MCF 10A (cell line): Measurements from ENCODE around the gene SPZ1. TPM values are rescaled to one million over a fixed set of nuclear protein-coding genes. Genes with fewer than 3 reads are reported as not detected.

Experiments
- BruUV-seq: library from RNA; stranded (reverse); fragments of 400-500 nt; replicated peaks from 2 replicates; lab custom pipeline; 2021; lab: Mats Ljungman, UMichigan
- CTCF ChIA-PET: fragments of 300-600 bp; sonication (Branson Sonifier 250); formaldehyde crosslinking; extraction: SDS; loops from one replicate; lab custom pipeline; 2021; ENCODE audit warnings: antibody characterized with exemption, inconsistent platforms; lab: Yijun Ruan, JAX
- POLR2A ChIA-PET: fragments of 300-600, 350-650 bp; sonication (Branson Sonifier 250); formaldehyde crosslinking; extraction: SDS; loops from one replicate; lab custom pipeline; 2020; ENCODE audit warnings: antibody characterized with exemption, inconsistent platforms; lab: Yijun Ruan, JAX
- DNase-seq: peaks from one replicate; pipeline ENCODE4 v3.0.0-alpha.2; 2018; ENCODE audit not compliant: unreplicated experiment
- H3K27ac Mint-ChIP-seq: one replicate; pipeline ENCODE4 v1.8.0; 2022; ENCODE audit warnings: mild to moderate bottlenecking, low read depth, mixed read lengths; ENCODE audit not compliant: unreplicated experiment
- H3K27me3 Mint-ChIP-seq: one replicate; pipeline ENCODE4 v1.8.0; 2022; ENCODE audit warnings: mixed read lengths; ENCODE audit not compliant: insufficient read depth, unreplicated experiment
- H3K36me3 Mint-ChIP-seq: one replicate; pipeline ENCODE4 v1.8.0; 2022; ENCODE audit warnings: mild to moderate bottlenecking, moderate library complexity, mixed read lengths; ENCODE audit not compliant: insufficient read depth, unreplicated experiment
- H3K4me1 Mint-ChIP-seq: one replicate; pipeline ENCODE4 v1.8.0; 2022; ENCODE audit warnings: mixed read lengths; ENCODE audit not compliant: insufficient read depth, unreplicated experiment
- H3K4me3 Mint-ChIP-seq: one replicate; pipeline ENCODE4 v1.8.0; 2022; ENCODE audit warnings: mild to moderate bottlenecking, moderate library complexity, mixed read lengths; ENCODE audit not compliant: unreplicated experiment
- H3K9me3 Mint-ChIP-seq: one replicate; pipeline ENCODE4 v1.8.0; 2022; ENCODE audit warnings: mixed read lengths; ENCODE audit not compliant: unreplicated experiment
- CTCF ChIP-seq: fragments of 200-600 bp; IDR thresholded peaks from one replicate; pipeline ENCODE4 v1.8.0; 2022; ENCODE audit warnings: antibody characterized with exemption, mild to moderate bottlenecking; ENCODE audit not compliant: unreplicated experiment
- intact Hi-C: fragments of 100-400 bp; cut with micrococcal nuclease; formaldehyde crosslinking; loops from 2 replicates; pipeline ENCODE4 v1.14.1; 2022
- total RNA-seq: library from RNA; stranded (reverse); gene quantifications from 2 replicates; pipeline ENCODE4 v1.2.3, GENCODE V29; 2022

Gene SPZ1
- total RNA-seq, 1 experiment from 2014 or later: not detected

- no TSS peak for BruUV-seq
- CTCF ChIA-PET: no interaction called here
- Mint-ChIP-seq H3K9me3 (no peaks in the 10 kb centered on the region), H3K36me3 (no peaks in the 10 kb centered on the region), H3K27ac (no peak overlapping the region), H3K27me3 (peaks cover 42% of the 10 kb centered on the region), H3K4me3 (no peak overlapping the region), H3K4me1 (no peaks in the 10 kb centered on the region)
- intact Hi-C loops: no loop called here
- POLR2A ChIA-PET: interaction anchor here (0.6 kb wide), 1 partner anchor 205 kb away, joined by 3 read pairs; no protein-coding TSS in a partner anchor
- DNase-seq: no peak
- TF ChIP-seq CTCF: no peak
These were observed 5.1 kb downstream of the SPZ1 start for GRCh38 chr5:80324912-80325311.

GRCh38 chr5:80326468-80326867 is 6.7 kb downstream of the SPZ1 start:
- Mint-ChIP-seq H3K36me3 (no peaks in the 10 kb centered on the region), H3K4me1 (no peaks in the 10 kb centered on the region), H3K27ac (no peak overlapping the region), H3K27me3 (peaks cover 26% of the 10 kb centered on the region), H3K4me3 (no peak overlapping the region), H3K9me3 (no peaks in the 10 kb centered on the region)
- TF ChIP-seq CTCF: no peak
- ChIA-PET CTCF (no interaction called here), POLR2A (no interaction called here)
- no peak for DNase-seq
- BruUV-seq: no TSS peak
- intact Hi-C loops: no loop called here

- H3K9me3 Mint-ChIP-seq: no peaks in the 10 kb centered on the region
- H3K4me1 Mint-ChIP-seq: no peaks in the 10 kb centered on the region
- no peak overlapping the region for H3K27ac Mint-ChIP-seq
- H3K27me3 Mint-ChIP-seq: no peaks in the 10 kb centered on the region
- BruUV-seq: no TSS peak
- intact Hi-C loops: no loop called here
- no peak overlapping the region for H3K4me3 Mint-ChIP-seq
- no peaks in the 10 kb centered on the region for H3K36me3 Mint-ChIP-seq
- TF ChIP-seq CTCF: no peak
- ChIA-PET POLR2A (no interaction called here), CTCF (no interaction called here)
- no peak for DNase-seq
These were observed 17.6 kb downstream of the SPZ1 start for GRCh38 chr5:80337379-80337778.

GRCh38 chr5:80339116-80339515 is 19.3 kb downstream of the SPZ1 start:
- no peaks in the 10 kb centered on the region for H3K9me3 Mint-ChIP-seq
- CTCF ChIA-PET: interaction anchor here (0.6 kb wide), 1 partner anchor 683 kb away, joined by 3 read pairs; no protein-coding TSS in a partner anchor
- BruUV-seq: no TSS peak
- H3K4me3 Mint-ChIP-seq: no peak overlapping the region
- intact Hi-C loops: no loop called here
- no peak for TF ChIP-seq CTCF
- POLR2A ChIA-PET: no interaction called here
- no peaks in the 10 kb centered on the region for H3K27me3 Mint-ChIP-seq
- H3K27ac Mint-ChIP-seq: no peak overlapping the region
- H3K4me1 Mint-ChIP-seq: no peaks in the 10 kb centered on the region
- no peak for DNase-seq
- no peaks in the 10 kb centered on the region for H3K36me3 Mint-ChIP-seq
